ENCODE measurements around the gene PIGA. TPM values are rescaled to one million over a fixed set of nuclear protein-coding genes. Genes with fewer than 3 reads are reported as not detected.

Gene PIGA
- total and polyA plus RNA-seq, 10 of the 15 experiments (the other 5 are each of a cell fraction or from before 2014, with no cell fraction given): 4.9 to 24.1 (median 11.0) TPM

DNA sequence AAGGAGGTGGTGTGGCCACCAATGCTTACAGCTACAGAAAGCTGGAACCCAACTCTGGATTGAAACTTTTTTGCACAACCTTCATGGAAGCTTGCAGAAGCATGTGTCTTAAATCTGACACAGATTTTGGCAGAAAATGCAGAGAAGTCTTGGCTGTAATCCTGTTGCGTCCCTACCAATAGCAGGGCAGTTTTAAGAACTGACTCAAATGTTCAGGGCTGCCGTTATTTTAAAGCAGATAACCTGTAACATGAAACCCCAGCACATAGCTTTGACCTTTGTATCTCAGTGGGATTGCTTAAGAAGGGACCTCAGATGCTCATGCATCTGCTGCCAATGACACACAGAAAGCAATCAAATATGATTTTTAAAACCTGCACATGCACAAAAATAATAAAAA, 49.0 kb upstream of the PIGA start, which contains the start of gene VEGFD (continued):
- TF ChIP-seq, protein P1, sequence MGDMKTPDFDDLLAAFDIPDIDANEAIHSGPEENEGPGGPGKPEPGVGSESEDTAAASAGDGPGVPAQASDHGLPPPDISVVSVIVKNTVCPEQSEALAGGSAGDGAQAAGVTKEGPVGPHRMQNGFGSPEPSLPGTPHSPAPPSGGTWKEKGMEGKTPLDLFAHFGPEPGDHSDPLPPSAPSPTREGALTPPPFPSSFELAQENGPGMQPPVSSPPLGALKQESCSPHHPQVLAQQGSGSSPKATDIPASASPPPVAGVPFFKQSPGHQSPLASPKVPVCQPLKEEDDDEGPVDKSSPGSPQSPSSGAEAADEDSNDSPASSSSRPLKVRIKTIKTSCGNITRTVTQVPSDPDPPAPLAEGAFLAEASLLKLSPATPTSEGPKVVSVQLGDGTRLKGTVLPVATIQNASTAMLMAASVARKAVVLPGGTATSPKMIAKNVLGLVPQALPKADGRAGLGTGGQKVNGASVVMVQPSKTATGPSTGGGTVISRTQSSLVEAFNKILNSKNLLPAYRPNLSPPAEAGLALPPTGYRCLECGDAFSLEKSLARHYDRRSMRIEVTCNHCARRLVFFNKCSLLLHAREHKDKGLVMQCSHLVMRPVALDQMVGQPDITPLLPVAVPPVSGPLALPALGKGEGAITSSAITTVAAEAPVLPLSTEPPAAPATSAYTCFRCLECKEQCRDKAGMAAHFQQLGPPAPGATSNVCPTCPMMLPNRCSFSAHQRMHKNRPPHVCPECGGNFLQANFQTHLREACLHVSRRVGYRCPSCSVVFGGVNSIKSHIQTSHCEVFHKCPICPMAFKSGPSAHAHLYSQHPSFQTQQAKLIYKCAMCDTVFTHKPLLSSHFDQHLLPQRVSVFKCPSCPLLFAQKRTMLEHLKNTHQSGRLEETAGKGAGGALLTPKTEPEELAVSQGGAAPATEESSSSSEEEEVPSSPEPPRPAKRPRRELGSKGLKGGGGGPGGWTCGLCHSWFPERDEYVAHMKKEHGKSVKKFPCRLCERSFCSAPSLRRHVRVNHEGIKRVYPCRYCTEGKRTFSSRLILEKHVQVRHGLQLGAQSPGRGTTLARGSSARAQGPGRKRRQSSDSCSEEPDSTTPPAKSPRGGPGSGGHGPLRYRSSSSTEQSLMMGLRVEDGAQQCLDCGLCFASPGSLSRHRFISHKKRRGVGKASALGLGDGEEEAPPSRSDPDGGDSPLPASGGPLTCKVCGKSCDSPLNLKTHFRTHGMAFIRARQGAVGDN (IDR thresholded peaks at IDR 0.05): no peak
- TF ChIP-seq RUNX3 (IDR thresholded peaks at IDR 0.05; ENCODE audit: low read length) (no peak), EGR1 (IDR thresholded peaks at IDR 0.05; ENCODE audit: borderline replicate concordance in 1 of 2, low read depth in 2 of 2, low read length in 2 of 2) (no peak), SMAD1 (IDR thresholded peaks at IDR 0.05; ENCODE audit: low read depth, partially characterized antibody) (no peak), CEBPB (IDR thresholded peaks at IDR 0.05; ENCODE audit: borderline replicate concordance in 1 of 2, low read depth in 2 of 2, low read length in 2 of 2) (no peak)
- TF ChIP-seq, protein P2, sequence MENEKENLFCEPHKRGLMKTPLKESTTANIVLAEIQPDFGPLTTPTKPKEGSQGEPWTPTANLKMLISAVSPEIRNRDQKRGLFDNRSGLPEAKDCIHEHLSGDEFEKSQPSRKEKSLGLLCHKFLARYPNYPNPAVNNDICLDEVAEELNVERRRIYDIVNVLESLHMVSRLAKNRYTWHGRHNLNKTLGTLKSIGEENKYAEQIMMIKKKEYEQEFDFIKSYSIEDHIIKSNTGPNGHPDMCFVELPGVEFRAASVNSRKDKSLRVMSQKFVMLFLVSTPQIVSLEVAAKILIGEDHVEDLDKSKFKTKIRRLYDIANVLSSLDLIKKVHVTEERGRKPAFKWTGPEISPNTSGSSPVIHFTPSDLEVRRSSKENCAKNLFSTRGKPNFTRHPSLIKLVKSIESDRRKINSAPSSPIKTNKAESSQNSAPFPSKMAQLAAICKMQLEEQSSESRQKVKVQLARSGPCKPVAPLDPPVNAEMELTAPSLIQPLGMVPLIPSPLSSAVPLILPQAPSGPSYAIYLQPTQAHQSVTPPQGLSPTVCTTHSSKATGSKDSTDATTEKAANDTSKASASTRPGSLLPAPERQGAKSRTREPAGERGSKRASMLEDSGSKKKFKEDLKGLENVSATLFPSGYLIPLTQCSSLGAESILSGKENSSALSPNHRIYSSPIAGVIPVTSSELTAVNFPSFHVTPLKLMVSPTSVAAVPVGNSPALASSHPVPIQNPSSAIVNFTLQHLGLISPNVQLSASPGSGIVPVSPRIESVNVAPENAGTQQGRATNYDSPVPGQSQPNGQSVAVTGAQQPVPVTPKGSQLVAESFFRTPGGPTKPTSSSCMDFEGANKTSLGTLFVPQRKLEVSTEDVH (IDR thresholded peaks at IDR 0.05; ENCODE audit: low read depth, partially characterized antibody): no peak

All from GM12878 (cell line).